ENCODE results near the gene HELLS. TPM values are rescaled to one million over a fixed set of nuclear protein-coding genes. Genes with fewer than 3 reads are reported as not detected.
"Not testable (repeated sequence)": the region's sequence is repeated elsewhere in the genome, so short reads cannot be mapped to it uniquely, and the experiment has no call there.

Gene HELLS
- total and polyA plus RNA-seq, 10 of the 15 experiments (the other 5 are each of a cell fraction or from before 2014, with no cell fraction given) = 33.9 to 159 (median 123) TPM

GRCh38 chr10:94549221-94549620, 3.6 kb downstream of the HELLS start:
- CTCF ChIA-PET = no interaction called here
- no peak for FAIRE-seq

GRCh38 chr10:94567714-94568307, 22.2 kb downstream of the HELLS start:
- H3K27ac ChIP-seq (ENCODE audit: control insufficient read depth, insufficient read depth); H3K9me3 ChIP-seq (replicated peaks; ENCODE audit: control insufficient read depth, insufficient read depth, low read length); POLR2A ChIA-PET; H3K79me2 ChIP-seq (ENCODE audit: control insufficient read depth, insufficient read depth, low read length); intact Hi-C loops (cut with micrococcal nuclease; ENCODE audit: unreplicated experiment); SMC1A ChIA-PET (ENCODE audit: uncharacterized antibody, unreplicated experiment); H4K20me1 ChIP-seq (ENCODE audit: control insufficient read depth, insufficient read depth); H3K36me3 ChIP-seq (ENCODE audit: control insufficient read depth in 2 of 2, insufficient read depth in 2 of 2, low read length in 1 of 2); H3K9ac ChIP-seq (ENCODE audit: control insufficient read depth, insufficient read depth, low read length); BruUV-seq (replicated peaks); FAIRE-seq; DNase-seq (ENCODE audit: low read depth, low spot score); H3K27me3 ChIP-seq (replicated peaks in 1 of 2; ENCODE audit: control insufficient read depth in 2 of 2, insufficient read depth in 2 of 2, low read length in 1 of 2); H2AFZ ChIP-seq (ENCODE audit: control insufficient read depth, low read depth, low read length); ATAC-seq; CTCF ChIA-PET; H3K4me3 ChIP-seq; in situ Hi-C loops (cut with MboI); H3K4me2 ChIP-seq (ENCODE audit: control insufficient read depth, insufficient read depth); H3K4me1 ChIP-seq (ENCODE audit: control insufficient read depth, insufficient read depth, low read length); RAD21 ChIA-PET (ENCODE audit: unreplicated experiment): not testable (repeated sequence)
- WGBS (ENCODE audit: insufficient coverage, insufficient replicate concordance, low lambda C conversion rate, missing lambda C conversion rate) = 100% methylated on average over 12 of the region's 13 CpGs

More at GRCh38 chr10:94549221-94549620, 3.6 kb downstream of the HELLS start:
- H3K4me3 ChIP-seq = 0 out of 2 replicates have a peak overlapping the region, but pooled peaks have one; percentile 5
- H4K20me1 ChIP-seq (ENCODE audit: control insufficient read depth, insufficient read depth) = no peaks in the 10 kb centered on the region
- H3K4me1 ChIP-seq (ENCODE audit: control insufficient read depth, insufficient read depth, low read length) = peaks cover 2% of the 10 kb centered on the region
- H3K4me2 ChIP-seq (ENCODE audit: control insufficient read depth, insufficient read depth) = peak overlapping the region; percentile 13; the same call in 1 of the 2 replicates
- TF ChIP-seq SRF (IDR thresholded peaks at IDR 0.05; ENCODE audit: low read depth in 2 of 2, low read length in 2 of 2) (no peak), ZNF207 (IDR thresholded peaks at IDR 0.05; ENCODE audit: borderline replicate concordance) (no peak), HDAC2 (IDR thresholded peaks at IDR 0.05) (no peak), RELA (IDR thresholded peaks at IDR 0.05; ENCODE audit: borderline replicate concordance, partially characterized antibody) (no peak), SREBF1 (IDR thresholded peaks at IDR 0.05; ENCODE audit: low read length) (no peak), BCLAF1 (IDR thresholded peaks at IDR 0.05) (no peak), ELK1 (IDR thresholded peaks at IDR 0.05; ENCODE audit: low read depth, low read length) (no peak)
- no TSS peak for BruUV-seq (replicated peaks)
- H3K79me2 ChIP-seq (ENCODE audit: control insufficient read depth, insufficient read depth, low read length) = peaks cover 53% of the 10 kb centered on the region
- no peaks in the 10 kb centered on the region for H3K27me3 ChIP-seq (replicated peaks in 1 of 2; ENCODE audit: control insufficient read depth in 2 of 2, insufficient read depth in 2 of 2, low read length in 1 of 2)
- RAD21 ChIA-PET (ENCODE audit: unreplicated experiment) = no interaction called here
- in situ Hi-C loops (cut with MboI) = no loop called here
- POLR2A ChIA-PET = no interaction called here
- peak overlapping the region; percentile 10; the same call in 1 of the 2 replicates for H2AFZ ChIP-seq (ENCODE audit: control insufficient read depth, low read depth, low read length)
- intact Hi-C loops (cut with micrococcal nuclease; ENCODE audit: unreplicated experiment) = loop anchor here (5.0 to 10.0 kb wide), 2 partner anchors 147 to 194 kb away; partner anchors contain the start of gene TBC1D12
- H3K36me3 ChIP-seq (ENCODE audit: control insufficient read depth in 2 of 2, insufficient read depth in 2 of 2, low read length in 1 of 2) = peaks cover 0 to 1% of the 10 kb centered on the region in 2 experiments; a peak in 2 of 4 replicates
- H3K9ac ChIP-seq (ENCODE audit: control insufficient read depth, insufficient read depth, low read length) = no peak overlapping the region
- H3K27ac ChIP-seq (ENCODE audit: control insufficient read depth, insufficient read depth) = no peak overlapping the region
- DNase-seq (ENCODE audit: low read depth, low spot score) (no peak), ATAC-seq (no peak)
- SMC1A ChIA-PET (ENCODE audit: uncharacterized antibody, unreplicated experiment) = no interaction called here
- no peaks in the 10 kb centered on the region for H3K9me3 ChIP-seq (replicated peaks; ENCODE audit: control insufficient read depth, insufficient read depth, low read length)

All from GM12878 (cell line).